Caki2 (cell line): Measurements from ENCODE around the gene TMEM126B. TPM values are rescaled to one million over a fixed set of nuclear protein-coding genes. Genes with fewer than 3 reads are reported as not detected.
A peak's percentile ranks its signal among the peaks of the same experiment; 100 is the strongest.
"Not testable (repeated sequence)": the region's sequence is repeated elsewhere in the genome, so short reads cannot be mapped to it uniquely, and the experiment has no call there.

Experiments
- DNase-seq: peaks from one replicate; pipeline ENCODE4 v3.0.0-alpha.2; 2015; ENCODE audit warnings: low read depth
- in situ Hi-C: cut with HindIII; loops from 2 replicates; pipeline ENCODE4 v1.10.0; 2016; ENCODE audit warnings: low sequenced_read_pairs, low pct_unique_long_range_greater_than_20kb, mixed read lengths
- total RNA-seq: library from RNA; depleted of rRNA; stranded (reverse); fragments of >200 nt; shearing (Covaris generic); gene quantifications from 2 replicates; pipeline ENCODE4 v1.2.3, GENCODE V29; 2014; ENCODE audit warnings: low replicate concordance; rRNA removed

The TMEM126B gene
- total RNA-seq, 1 experiment from 2014 or later: 49.5 TPM

DNA sequence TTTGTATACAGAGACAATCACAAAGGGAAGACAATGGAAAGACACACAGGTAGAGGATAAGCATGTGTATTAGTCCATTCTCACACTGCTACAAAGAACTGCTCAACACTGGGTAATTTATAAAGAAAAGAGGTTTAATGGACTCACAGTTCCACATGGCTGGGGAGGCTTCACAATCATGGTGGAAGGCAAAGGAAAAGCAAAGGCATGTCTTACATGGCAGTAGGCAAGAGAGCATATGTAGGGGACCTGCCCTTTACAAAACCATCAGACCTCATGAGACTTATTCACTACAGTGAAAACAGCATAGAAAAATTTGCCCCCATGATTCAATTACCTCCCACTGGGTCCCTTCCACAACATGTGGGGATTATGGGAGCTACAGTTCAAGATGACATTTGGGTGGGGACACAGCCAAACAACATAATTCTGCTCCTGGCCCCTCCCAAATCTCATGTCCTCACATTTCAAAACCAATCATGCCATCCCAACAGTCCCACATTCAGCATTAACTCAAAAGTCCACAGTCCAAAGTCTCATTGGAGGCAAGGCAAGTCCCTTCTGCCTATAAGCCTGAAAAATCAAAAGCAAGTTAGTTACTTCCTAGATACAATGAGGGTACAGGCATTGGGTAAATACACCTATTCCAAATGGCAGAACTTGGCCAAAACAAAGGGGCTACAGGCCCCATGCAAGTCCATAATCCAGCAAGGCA lies 42.7 kb downstream of the TMEM126B start:
- in situ Hi-C loops, DNase-seq: not testable (repeated sequence)

DNA sequence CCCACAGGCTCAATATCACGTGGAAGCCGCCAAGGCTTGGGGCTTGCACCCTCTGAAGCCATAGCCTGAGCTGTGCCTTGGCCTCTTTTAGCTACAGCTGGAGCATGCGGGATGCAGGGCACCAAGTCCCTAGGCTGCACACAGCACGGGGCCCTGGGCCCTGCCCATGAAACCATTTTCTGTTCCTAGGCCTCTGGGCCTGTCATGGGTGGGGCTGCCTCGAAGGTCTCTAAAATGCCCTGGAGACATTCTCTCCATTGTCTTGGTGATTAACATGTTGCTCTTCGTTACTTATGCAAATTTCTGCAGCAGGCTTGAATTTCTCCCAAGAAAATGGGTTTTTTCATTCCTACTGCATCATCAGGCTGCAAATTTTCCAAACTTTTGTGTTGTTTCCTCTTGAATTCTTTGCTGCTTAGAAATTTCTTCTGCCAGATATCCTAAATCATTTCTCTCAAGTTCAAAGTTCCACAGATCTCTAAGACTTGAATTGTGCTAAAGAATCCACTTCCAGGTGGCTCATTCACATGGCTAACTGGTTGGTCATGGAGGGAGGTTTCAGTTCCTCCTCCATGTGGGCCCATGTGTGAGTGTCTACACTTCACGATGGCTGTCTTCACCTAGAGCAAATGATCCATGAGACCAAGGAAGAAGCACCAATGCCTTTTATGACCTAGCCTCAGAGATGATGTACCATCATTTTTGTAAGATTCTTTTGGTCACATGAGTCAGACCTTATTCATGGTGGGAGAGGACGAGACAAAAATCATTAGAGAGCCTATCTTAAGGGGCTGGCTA lies 43.9 kb downstream of the TMEM126B start:
- in situ Hi-C loops: no loop called here
- no peak for DNase-seq

DNA sequence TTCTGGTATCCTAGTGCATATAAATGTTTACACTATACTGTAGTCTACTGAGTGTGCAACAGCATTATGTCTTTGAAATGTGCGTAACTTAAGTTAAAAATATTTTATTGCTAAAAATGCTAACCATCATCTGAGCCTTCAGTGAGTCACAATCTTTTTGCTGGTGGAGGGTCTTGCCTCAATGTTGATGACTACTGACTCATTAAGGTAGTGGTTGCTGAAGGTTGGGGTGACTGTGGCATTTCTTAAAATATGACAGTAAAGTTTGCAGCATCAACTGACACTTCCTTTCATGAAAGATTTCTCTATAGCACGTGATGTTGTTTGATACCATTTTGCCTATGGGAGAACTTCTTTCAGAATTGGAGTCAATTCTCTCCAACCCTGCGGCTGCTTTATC lies 45.0 kb downstream of the TMEM126B start:
- DNase-seq: no peak
- in situ Hi-C loops: no loop called here

DNA sequence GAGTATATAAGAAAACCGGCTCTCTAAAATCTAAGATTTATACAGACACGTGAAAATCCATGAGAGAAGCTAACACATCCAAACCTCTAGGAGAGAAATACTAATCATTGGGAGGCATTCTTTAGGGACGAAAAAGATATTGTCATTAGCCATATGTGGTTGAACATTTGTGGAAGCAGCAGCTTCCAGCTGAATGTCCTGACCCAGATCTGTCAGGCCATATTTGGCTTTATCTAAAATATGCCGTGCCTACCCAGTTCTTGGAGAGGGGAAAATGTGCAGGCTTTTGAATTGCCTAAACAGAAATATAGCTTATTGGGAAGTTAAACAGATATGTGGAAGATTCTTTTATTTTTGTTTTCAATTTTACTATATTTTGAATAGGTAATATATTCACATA lies 51.2 kb downstream of the TMEM126B start:
- in situ Hi-C loops: no loop called here
- DNase-seq: no peak

DNA sequence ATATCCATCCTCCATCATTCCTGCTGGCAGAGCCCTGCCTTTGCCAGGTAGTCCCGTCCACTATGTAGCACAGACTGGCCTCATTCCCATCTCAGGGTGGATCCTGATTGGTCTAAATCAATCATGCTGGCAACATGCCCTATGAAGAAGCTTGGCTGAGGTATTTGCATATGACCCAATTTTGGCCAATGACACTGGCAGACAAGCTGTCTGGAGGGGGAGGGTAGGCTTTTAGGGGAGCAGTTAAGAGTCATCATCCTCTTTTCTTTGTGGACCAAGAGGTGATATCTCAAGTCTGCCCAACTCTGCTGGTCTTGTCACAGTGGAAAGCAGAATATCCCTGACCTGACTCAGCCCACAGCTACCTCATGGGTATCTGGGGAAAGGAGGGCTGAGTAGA lies 52.5 kb downstream of the TMEM126B start:
- in situ Hi-C loops: no loop called here
- DNase-seq: peak; percentile 18

DNA sequence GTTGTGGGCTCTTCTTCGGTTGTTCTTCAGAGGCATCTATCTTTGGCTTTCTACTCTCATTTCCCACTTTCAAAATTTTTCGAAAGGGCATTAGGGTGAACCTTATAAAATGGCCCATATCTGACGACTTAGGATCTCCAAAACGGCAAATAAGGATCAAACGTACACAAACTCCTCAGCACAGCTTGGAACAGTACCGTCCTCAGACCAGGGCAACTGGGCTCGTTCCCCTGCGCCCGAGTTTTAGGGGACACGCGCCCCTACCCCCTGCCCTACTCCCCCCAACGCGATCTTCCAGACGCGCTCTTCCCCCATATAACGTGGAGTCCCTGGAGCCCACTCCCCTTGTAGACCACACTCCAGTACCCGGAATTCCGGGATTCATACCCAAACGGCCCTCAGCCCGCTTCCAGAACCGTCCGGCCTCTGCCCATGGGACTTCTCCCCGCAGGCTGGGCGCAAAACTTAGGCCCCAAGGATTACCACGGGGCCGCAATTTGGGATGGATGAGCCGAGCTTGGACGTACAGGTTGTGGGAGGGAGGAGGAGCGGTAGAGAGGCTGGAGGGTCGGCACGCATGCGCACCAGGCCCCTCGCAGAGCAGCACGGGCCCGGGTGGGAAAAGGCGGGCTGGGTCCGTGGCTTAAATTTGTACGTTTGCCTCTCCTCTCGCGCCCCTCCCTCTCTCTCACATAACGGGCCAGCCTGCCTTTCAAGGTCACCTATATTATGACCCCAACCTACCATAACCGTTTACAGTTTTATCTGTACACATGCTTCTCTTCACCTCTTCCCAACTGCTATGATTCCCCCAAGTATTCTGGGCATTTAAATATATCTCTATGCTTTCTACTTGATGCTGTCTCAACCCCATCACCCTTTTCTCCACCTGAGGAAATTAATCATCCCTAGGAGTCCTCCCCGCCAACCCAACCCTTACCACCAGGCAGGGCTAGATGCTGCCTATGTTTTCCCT lies 54.2 kb downstream of the TMEM126B start:
- DNase-seq: peak; percentile 63
- in situ Hi-C loops: no loop called here

DNA sequence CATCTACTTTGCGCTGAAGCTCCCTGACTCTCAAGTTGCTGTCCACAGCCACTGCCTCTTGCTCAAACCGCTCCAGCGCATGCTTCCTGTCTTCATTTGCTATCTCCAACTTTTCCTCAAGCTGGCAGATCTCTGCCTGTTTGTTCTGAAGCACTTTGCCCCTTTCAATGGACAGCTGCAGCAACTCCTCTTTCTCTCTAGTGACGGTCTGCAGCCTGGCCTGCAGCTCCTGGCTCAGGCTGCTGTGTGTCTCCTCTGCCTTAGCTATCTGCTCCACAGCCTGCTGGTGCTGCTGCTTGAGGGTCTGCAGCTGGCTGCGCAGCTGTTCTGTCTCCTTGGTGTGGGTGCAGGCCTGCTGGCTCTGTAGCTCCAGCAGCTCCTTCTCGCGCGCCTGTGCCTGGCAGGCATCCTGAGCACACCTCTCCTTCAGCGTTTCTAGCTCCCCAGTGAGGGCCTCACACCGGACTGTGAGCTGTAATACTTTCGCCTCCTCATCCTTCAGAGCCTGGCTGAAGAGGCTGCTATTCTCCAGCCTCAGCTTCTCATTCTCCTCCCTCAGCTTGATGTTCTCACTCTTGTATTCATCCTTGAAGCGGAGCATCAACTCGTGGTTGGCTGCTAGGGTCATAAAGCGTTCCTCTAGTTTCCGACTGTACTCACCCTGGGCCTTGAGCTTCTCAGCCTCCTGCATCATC lies 56.9 kb downstream of the TMEM126B start:
- in situ Hi-C loops: no loop called here
- DNase-seq: no peak

DNA sequence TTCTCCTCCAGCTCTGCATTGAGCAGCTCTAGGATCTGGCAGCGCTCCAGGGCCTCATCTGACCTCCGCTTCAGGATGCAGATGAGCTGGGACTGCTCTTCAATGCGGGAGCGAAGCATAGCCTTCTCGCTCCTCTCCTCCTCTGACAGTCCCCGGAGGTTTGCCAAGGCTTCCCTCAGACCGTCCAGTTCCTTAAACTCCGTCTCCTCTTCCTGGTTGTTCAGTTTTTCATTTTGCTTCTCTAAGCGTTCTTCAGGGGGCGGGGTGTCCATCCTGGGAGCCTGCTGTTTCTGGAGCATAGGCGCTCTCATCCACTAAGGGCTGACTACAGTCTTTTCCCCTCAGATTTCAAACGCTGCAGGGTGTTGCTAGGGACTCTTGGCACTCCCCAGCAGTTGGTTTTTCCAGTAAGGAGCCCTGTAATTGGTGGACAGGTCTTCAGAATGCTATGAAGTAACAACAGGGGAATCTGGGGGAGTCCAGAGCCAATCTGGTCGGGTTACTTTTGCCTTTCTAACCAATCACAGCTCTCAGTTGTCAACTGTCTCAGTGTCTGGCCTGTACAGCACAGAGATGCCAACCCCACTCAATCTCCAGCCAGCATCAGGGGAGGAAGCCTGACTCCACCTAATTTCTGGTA lies 57.5 kb downstream of the TMEM126B start, which contains the start of gene CCDC89:
CCDC89 (minus strand) TSS at position 376 of the 640 bp plus-strand sequence; CDS start at position 311, 65 bp downstream.
- in situ Hi-C loops: no loop called here

More for the DNA sequence above, 57.5 kb downstream of the TMEM126B start, which contains the start of gene CCDC89:
- DNase-seq: peak; percentile 96

Other genes starting within 250 kb of the TMEM126B start
- gene DLG2, start 1.2 kb upstream of the TMEM126B start, total RNA-seq: 0.06 and 0.20 TPM in 2 replicates
- 26.8 and 30.6 TPM in 2 replicates for gene TMEM126A, start 19.4 kb downstream of the TMEM126B start, total RNA-seq
- gene CREBZF, start 36.5 kb downstream of the TMEM126B start, total RNA-seq: 27.3 and 34.2 TPM in 2 replicates
- 0.30 TPM in 1 of 2 replicates, not detected in the other for gene CCDC89, start 57.6 kb downstream of the TMEM126B start, total RNA-seq
- 12.9 and 18.6 TPM in 2 replicates for gene SYTL2, start 182.5 kb downstream of the TMEM126B start, total RNA-seq
- not detected in 2 replicates for gene CCDC83, start 226.8 kb downstream of the TMEM126B start, total RNA-seq